ENCODE results near the gene PHACTR3. TPM values are rescaled to one million over a fixed set of nuclear protein-coding genes. Genes with fewer than 3 reads are reported as not detected.

PHACTR3 gene
- total RNA-seq, 1 experiment from 2014 or later, result 30.6 TPM

DNA sequence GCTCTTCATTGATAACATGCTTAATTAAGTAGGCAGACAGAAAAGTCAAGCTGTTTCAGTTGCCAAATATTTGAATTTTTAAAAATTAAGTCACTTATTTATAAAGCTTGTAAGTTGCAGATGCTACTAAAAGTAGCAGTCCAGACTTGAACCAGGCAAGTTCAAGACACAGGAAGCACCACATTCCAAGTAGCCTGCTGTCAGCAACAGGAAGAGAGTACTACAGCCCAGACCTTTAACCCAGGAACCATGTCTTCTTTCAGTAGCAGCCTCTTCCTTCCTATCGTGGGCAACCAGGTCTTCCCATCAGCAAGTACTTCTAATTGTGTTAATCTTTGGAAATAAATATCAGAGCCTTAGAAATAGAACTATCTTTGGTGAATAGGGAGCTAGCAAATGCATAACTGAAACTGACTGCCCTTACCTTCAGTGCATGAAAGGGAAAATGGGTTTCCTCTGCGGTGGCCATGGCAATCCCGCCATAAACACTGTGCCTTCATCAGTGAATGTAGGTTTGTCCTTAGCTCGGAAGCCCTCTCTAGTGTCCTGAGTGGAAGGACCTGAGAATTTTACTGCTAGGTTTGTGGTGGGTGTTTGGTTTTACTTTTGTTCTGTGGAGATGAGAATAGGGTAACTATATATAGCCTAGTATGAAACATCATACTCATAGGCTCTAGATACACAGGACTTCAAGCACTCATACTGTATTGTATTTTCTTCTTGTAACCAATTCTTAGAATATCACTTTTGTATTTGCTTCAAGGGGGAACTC lies 233.5 kb downstream of the PHACTR3 start:
- Histone ChIP-seq H4K20me1 (ENCODE audit: low read length) (no peaks in the 10 kb centered on the region), H3K9me2 (replicated peaks; ENCODE audit: low read length) (no peaks in the 10 kb centered on the region), H3K27me3 (ENCODE audit: low read length) (no peaks in the 10 kb centered on the region), H3K9me3 (ENCODE audit: low read length) (no peaks in the 10 kb centered on the region), H3K4me2 (ENCODE audit: low read length) (peak overlapping the region; percentile 92), H3K9ac (ENCODE audit: low read length) (peak overlapping the region; percentile 52; the same call in 1 of the 2 replicates), H3K4me1 (ENCODE audit: insufficient read depth, low read length) (peaks cover 61% of the 10 kb centered on the region), H3K36me3 (ENCODE audit: low read depth, low read length) (peaks cover 13% of the 10 kb centered on the region; the same call in 1 of the 2 replicates), H2AFZ (ENCODE audit: low read length) (no peak overlapping the region), H3F3A (ENCODE audit: low read length, unreplicated experiment) (no peaks in the 10 kb centered on the region), H3K4me3 (ENCODE audit: low read length) (peak overlapping the region; percentile 76), H3K79me2 (ENCODE audit: low read length) (peaks cover 41% of the 10 kb centered on the region), H3K27ac (ENCODE audit: low read length) (no peak overlapping the region)
- peak; percentile 26 for DNase-seq
- TF ChIP-seq EZH2 (IDR thresholded peaks at IDR 0.05; ENCODE audit: low read length, unreplicated experiment) (no peak), EZH2phosphoT487 (IDR thresholded peaks at IDR 0.05; ENCODE audit: borderline replicate concordance, low read length) (no peak)
- TF ChIP-seq, protein P1, sequence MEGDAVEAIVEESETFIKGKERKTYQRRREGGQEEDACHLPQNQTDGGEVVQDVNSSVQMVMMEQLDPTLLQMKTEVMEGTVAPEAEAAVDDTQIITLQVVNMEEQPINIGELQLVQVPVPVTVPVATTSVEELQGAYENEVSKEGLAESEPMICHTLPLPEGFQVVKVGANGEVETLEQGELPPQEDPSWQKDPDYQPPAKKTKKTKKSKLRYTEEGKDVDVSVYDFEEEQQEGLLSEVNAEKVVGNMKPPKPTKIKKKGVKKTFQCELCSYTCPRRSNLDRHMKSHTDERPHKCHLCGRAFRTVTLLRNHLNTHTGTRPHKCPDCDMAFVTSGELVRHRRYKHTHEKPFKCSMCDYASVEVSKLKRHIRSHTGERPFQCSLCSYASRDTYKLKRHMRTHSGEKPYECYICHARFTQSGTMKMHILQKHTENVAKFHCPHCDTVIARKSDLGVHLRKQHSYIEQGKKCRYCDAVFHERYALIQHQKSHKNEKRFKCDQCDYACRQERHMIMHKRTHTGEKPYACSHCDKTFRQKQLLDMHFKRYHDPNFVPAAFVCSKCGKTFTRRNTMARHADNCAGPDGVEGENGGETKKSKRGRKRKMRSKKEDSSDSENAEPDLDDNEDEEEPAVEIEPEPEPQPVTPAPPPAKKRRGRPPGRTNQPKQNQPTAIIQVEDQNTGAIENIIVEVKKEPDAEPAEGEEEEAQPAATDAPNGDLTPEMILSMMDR (conservative IDR thresholded peaks at IDR 0.05; ENCODE audit: low read depth, low read length), result no peak
- ATAC-seq, result no peak
- intact Hi-C loops (cut with micrococcal nuclease), result no loop called here
- ChIA-PET CTCF (interaction anchor here (0.6 kb wide), 1 partner anchor 96 kb away, joined by 3 read pairs; the partner anchor contains the start of gene SYCP2), POLR2A (ENCODE audit: unreplicated experiment) (interaction anchor here (0.7 kb wide), 2 partner anchors 44 to 49 kb away, joined by 4 read pairs; no protein-coding TSS in a partner anchor)
- BruUV-seq (replicated peaks), result TSS peak; percentile 2

DNA sequence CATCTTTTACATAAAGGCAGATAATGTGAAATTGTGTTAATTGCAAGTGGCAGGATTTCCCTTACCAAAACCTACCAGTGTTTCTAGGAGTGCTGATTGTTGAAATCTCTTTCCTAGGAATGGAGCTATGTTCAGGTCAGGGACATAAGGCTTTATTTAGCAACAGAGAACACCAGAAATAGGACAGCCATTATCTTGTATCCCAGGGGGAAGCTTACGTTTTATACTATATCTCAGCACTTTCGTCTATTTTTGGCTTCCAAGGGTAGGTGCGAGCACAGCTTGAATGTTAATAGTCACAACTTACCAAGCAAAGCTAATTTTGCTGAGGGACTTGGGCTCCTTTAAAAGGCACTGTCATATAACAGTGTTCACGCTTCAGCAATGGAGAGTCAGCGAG lies 235.1 kb downstream of the PHACTR3 start:
- POLR2A ChIA-PET (ENCODE audit: unreplicated experiment), result no interaction called here

More for the DNA sequence above, 235.1 kb downstream of the PHACTR3 start:
- H3K4me3 ChIP-seq (ENCODE audit: low read length), result peak overlapping the region; percentile 76
- no peak for TF ChIP-seq EZH2phosphoT487 (IDR thresholded peaks at IDR 0.05; ENCODE audit: borderline replicate concordance, low read length)
- TF ChIP-seq EZH2 (IDR thresholded peaks at IDR 0.05; ENCODE audit: low read length, unreplicated experiment), result no peak
- TF ChIP-seq, protein P1 (conservative IDR thresholded peaks at IDR 0.05; ENCODE audit: low read depth, low read length), result no peak
- H3F3A ChIP-seq (ENCODE audit: low read length, unreplicated experiment), result no peaks in the 10 kb centered on the region
- H2AFZ ChIP-seq (ENCODE audit: low read length), result no peak overlapping the region
- H3K9me3 ChIP-seq (ENCODE audit: low read length), result no peaks in the 10 kb centered on the region
- no peak for ATAC-seq
- no peak for DNase-seq
- peaks cover 41% of the 10 kb centered on the region for H3K79me2 ChIP-seq (ENCODE audit: low read length)
- no peaks in the 10 kb centered on the region for H3K27me3 ChIP-seq (ENCODE audit: low read length)
- intact Hi-C loops (cut with micrococcal nuclease), result no loop called here
- H3K9me2 ChIP-seq (replicated peaks; ENCODE audit: low read length), result no peaks in the 10 kb centered on the region
- BruUV-seq (replicated peaks), result no TSS peak
- H3K4me2 ChIP-seq (ENCODE audit: low read length), result peak overlapping the region; percentile 92
- peaks cover 63% of the 10 kb centered on the region for H3K4me1 ChIP-seq (ENCODE audit: insufficient read depth, low read length)
- no peak overlapping the region for H3K27ac ChIP-seq (ENCODE audit: low read length)
- H4K20me1 ChIP-seq (ENCODE audit: low read length), result no peaks in the 10 kb centered on the region
- peaks cover 15% of the 10 kb centered on the region; the same call in 1 of the 2 replicates for H3K36me3 ChIP-seq (ENCODE audit: low read depth, low read length)
- H3K9ac ChIP-seq (ENCODE audit: low read length), result no peak overlapping the region
- CTCF ChIA-PET, result interaction anchor here (0.6 kb wide), 1 partner anchor 94 kb away, joined by 6 read pairs; the partner anchor contains the start of gene SYCP2
